ENCODE measurements around the gene ORM2.
"Not testable (repeated sequence)": the region's sequence is repeated elsewhere in the genome, so short reads cannot be mapped to it uniquely, and the experiment has no call there.

ORM2 gene

DNA sequence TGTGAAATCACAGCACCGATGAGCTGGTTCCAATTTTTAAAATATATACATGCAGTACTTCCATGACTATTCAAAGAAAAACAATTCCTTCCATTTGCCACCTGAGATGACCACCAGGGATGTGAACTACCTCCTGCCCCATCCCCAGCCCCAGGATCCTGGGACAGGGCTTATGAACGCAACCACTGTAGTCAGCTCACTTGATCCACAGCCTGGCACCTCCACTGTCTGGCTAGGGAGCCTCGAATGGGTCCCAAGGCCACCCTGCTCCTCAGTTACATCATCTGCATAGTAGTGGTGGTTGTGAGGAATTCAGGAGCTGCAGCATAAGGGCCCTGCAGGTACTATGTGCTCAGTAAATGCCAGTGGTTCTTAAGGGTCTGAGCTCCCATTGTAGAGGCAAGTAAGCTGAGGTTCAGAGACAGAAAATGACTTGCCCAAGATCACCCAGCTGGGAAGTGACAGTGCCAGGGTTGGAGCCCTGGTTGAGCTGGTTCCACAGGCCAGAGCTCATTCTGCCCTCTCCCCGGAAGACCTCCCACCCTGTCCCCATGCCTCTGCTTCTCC lies 2.9 kb downstream of the ORM2 start:
- not testable (repeated sequence) for DNase-seq

DNA sequence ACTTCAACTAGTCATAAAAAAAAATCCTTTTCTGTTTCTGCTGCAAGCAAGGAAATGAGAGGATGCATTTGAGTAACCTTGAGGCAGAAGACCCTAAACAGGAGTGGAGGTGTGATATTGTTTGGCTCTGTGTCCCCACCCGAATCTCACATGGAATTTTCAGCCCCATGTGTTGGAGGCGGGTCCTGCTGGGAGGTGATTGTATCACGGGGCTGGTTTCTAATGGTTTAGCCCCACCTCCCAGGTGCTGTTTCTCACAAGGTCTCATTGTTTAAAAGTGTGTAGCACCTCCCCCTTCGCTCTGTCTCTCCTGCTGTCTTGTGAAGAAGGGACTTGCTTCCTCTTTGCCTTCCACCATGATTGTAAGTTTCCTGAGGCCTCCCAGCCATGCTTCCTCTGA lies 4.0 kb downstream of the ORM2 start:
- not testable (repeated sequence) for DNase-seq

DNA sequence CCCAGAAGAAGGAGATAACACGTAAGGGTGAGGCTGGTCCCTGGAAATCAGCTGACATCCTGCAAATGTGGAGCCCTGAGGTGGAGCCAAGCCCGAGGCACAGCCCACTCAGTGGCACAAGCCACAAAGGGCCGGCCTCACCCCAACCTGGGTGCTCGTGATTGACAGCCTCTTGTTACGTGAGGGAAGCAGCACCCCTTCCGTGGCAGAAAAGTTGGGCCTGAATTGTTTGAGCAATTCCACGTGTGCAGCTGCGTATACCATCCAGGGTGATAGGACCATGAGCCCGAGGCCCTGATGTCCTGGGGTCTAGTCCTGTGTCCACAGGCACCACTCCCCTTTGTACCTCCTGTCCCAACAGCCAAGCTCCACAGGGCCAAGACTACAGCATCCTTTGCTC lies 4.8 kb downstream of the ORM2 start:
- no peak for DNase-seq

DNA sequence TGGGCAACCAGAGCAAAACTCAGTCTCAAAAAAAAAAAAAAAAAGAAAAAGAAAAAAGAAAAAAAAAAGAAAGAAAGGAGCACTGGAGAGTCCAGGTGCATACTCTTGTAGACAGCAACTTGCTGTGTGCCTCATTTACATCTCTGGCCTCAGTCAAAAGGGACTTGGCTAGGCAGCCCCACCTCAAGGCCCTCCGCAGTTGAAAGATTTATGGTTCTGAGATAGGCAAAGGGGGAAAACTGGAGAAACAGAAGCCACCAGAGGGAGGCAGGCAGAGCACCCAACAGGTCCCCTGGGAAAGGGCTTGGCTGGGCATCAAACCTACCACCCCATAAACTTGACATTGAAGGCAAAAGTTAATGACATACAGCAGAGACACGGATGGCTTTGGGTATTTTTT lies 6.1 kb downstream of the ORM2 start:
- no peak for DNase-seq

DNA sequence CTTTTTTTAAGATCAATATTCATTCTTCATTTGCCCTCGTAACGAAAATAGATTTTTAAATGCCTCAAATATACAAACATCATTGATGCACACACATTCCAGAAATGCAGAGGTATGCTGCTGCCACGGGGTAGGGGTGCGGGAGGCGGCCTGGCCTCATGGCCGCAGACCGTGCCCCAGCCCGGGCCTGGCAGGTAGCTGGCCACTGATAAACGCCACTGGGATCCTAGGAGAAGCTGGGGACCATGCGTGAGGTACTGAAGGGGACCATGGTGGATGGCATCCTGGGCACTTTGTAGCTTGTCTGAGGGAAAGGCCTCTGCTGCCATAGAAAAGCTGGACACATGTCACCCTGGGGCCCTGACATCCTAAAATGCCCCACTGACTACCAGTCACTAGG lies 6.5 kb downstream of the ORM2 start:
- DNase-seq, result no peak

DNA sequence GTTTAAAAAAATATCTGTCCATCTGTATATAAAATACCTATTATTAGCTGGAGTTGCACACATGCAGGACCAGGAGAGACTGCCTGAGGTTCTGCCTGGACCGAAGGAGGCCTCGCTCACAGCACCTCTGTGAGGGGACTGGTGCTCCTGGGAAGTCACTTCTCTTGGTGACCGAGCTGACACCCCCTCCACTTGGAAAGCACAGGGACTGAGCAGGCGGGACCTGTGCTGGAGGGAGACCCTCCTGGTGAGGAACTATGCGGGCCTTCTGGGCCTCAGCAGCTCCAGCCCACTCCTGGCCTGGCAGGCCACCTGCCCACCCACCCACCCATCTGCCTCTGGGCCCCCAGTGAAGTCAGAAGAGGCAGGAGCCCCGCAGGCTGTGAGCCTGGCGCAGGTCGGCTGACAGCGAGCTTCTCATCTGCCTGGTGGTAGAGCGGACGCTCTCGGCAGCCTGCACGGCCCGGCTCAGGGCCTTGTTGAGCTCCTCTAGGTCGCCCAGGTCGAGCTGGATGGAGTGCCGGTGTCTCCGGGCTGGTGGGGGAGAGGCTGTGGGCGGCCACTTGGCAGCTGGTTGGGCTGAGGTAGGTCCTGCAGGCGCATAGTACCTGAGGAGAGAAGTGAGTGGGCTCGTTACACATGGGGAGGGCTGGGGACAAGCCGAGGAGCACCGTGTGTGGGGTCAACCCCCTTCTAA lies 7.2 kb downstream of the ORM2 start:
- no peak for DNase-seq

DNA sequence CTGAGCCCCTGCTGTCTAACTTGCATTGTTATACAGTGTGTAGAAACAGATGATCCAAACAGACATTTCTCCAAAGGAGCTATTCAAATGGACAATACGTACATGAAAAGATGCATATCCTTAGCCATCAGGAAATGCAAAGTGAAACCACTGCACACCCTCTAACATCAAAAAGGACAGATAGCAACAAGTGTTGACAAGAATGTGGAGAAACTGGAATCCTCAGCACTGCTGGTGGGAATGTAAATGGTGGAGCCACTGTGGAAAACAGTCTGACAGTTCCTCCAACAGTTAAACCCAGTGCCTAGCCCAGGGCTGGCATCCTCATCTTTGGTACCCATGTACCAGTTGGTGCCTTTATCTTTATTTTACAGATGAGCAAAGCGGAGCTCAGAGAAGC lies 8.5 kb downstream of the ORM2 start:
- DNase-seq, result no peak

DNA sequence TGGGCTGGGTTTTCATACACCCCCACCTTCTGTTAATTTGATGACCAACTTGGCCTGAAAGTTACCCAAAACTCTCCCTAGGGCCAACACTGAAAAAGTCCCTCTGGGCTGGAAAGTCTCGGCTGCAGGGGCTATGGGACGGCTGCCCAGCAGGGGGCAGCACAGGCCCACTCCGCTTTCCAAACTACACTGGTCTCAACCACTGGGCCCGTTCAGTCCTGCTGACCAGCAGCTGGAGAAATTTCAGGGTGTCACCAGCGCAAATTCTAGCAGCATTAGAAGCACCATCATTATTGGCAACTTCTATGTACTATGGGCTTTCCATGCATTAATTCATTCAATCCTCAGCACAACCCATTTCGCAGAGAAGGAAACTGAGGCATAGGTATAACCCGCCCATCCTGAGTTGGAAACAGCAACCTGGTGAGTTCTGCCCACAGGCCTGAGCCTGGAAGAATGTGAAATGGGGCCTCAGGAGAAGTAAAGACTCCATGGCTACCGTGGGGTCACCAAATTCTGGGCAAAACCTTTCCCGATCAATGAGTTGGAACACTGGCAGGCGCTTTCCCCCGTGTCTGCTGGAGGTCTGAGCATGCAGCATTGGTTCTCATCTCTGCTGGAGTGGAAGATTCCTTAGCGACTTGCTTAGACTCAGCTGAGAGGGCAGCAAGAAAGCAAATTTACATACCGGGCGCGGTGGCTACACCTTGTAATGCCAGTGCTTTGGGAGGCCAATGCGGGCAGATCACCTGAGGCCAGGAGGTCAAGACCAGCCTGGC lies 9.7 kb downstream of the ORM2 start:
- DNase-seq, result no peak

DNA sequence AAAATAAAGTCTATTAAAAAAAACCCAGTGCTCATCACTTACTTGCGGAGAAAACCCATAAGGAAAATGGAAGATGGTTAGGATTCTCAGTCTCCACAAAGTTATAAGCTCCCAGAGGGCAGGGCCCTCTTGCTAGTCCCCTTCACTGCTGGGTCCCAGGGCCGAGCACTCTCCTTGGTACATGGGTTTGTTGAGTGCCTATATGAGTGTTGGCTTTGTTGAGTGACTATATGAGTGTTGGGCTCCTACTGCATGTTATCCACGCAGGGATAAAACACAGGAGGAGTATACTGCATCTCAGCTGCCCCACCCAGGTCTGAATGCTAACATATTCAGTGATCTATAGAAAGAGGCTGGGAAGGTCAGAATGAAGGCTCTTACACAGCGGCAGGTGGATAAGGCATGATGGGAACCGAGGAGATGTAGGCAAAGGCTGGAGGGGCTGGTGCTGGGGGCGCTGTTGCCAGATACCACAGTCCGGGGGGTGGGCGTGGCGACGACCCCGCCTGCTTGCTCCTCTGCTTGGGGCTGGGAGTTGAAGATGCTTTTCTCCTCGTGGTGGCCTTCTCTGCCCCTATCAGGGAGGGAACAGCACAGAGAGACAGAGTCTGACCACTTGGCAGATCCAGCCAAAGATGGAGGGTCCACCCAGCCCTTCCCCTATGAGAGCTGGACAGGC lies 11.6 kb downstream of the ORM2 start:
- no peak for DNase-seq

DNA sequence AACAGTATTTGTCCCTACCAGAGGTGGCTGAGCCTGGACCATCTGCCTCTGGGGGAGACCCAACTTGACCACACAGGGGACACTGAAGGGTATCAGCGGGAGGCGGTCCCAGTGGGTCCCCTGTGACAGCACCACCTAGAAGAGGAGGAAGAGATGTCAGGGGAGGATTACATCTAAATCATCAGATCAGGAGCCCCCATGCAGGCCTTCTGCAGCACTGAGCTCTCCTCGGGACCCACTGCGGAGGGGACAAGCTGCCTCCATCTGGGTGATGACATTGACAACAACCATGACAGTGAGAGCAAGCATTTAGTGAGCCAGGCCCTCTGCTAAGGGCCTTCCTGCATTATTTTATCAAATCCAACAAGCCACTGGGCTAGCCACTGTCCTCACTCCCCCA lies 12.3 kb downstream of the ORM2 start:
- DNase-seq, result no peak

DNA sequence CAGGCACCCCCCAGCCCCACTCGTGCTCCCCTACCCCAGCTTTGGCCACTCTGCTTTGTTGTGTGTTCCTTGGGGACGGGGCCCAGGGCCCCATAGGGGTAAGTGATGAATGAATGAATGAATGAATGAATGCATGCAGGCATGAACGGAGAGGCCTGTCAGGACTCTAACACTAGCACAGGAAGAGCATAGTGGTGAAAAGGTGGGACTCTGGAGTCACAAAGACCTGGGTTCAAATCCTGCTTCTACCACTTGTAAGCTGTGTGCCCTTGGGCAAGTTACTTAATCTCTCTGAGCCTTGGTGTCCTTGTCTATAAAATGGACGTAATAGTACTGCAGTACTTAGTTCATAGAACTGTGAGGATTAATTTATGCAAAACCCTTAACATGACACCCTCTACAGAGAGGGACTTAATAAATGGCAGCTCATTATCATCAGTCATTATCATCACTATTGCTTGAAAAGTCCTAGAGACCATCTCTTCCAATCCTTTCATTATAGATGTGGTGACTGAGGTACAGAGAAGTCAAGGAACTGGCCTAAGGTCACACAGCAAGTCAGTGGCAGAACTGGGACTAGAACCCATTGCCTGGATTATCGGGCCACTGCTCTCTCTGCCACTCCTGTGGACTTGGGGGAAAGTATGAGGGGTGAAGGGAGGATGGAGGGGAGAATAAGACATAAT lies 13.2 kb downstream of the ORM2 start:
- DNase-seq, result no peak

DNA sequence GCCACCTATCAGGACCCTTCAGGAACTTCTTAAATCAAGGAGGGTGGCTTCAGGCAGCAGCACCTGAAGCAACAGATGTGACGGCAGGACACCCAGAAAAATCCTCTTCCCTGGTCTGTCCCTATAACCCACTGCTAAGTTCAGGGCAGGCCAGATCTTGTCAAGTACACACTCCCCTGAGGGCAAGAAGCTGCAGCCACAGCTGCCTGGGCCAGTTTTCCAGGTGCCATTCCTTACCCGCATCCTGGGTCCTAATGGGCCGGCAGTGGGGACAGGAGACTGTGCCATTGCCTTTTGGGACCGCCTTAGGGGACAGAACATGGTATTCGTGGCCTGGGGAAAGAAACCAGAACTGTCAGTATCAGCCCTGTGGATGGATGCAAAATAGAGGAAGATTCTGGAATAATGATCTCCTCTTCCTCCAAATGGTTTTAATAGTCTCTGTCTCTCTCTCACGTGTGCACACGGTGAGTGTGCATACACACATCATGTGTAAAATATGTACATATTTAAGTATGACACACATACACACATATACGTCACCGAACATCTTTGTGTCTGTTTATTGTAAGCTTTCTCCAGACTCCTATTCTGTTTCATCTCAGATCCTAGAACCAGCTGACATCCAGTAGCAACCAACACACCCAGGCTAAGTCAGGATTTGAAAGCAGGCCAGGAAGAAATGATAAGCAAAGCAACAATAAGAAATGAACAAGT lies 14.0 kb downstream of the ORM2 start:
- no peak for DNase-seq

DNA sequence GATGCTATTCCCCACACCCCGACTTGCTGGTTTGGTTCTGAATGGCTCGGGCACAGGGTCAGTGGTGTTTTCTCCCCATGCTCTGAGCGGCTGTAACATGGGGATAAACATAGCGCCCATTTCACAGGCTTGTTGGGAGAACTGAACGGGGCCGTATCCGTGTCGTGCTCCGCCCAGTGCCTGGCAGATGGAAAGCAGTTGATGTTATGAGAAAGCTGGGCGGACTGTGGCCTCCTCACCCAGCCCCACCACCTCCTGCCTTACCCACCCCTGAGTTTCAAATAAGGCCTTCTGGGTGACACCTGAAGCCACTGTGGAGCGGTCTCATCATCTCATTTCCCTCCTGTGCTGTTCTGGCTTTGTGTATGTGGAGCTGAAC lies 14.5 kb downstream of the ORM2 start:
- no peak for DNase-seq

DNA sequence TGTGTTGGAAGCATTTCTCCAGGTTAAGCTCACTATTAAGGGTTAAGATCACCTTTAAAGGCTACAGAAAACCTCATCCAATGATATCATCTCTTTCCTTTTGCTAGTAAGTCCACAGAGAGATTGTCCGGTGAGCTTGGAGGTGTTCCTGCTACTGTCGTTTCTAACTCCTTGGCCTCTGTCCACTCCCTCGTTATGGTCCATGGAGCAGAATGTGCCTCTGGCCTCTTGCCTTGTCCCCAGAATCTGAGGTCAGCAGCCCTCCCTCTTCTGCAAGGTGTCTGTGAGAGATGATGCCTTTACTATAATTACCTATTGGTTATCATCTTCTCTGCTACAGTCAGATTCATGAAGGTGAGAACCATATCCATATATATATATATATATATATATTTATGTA lies 15.0 kb downstream of the ORM2 start:
- DNase-seq, result no peak

DNA sequence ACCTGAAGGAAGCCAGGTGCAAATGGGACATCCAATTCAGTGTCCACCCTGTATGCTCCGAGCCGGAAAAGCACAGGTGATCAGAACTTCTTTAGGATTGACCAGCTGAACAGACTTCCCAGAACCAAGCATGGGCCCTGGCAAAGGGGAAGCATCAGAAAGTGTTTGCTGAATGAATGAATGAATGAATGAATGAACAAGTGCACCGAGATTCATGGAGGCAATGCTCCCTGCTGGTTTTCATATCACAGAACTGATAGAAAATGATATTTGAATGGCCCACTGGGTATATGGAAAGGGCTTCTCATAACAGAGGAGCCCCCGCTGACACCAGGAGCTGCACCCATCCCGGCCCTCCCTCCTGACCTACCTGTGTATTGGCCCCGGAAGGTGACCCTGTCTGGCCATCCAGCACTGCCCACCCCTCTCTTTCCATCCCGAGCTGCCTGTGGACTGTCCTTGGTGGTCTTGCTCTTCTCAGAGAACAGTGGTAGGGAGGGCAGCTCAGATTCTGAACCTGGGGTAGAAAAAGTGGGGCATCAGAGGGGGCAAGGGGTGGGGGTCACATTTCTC lies 15.9 kb downstream of the ORM2 start:
- DNase-seq, result no peak

DNA sequence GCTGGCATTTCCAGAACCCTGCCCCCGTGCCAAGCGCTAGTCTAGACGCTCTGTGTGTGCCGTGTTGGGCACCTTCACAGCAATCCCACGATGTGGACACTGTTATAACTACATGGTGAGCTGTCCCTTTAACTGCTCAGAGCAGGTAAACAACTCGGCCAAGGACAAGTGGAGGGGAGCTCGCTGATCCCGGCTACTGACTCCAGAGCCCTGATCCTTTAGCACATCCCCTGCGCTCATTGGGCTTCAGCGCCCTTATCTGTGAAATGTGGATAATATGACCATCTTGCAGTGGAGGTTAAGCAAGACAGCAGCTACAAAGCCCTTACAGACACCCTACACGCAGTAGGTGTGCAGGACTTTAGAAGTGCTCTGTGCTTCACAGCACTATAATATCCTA lies 16.5 kb downstream of the ORM2 start:
- DNase-seq, result no peak

DNA sequence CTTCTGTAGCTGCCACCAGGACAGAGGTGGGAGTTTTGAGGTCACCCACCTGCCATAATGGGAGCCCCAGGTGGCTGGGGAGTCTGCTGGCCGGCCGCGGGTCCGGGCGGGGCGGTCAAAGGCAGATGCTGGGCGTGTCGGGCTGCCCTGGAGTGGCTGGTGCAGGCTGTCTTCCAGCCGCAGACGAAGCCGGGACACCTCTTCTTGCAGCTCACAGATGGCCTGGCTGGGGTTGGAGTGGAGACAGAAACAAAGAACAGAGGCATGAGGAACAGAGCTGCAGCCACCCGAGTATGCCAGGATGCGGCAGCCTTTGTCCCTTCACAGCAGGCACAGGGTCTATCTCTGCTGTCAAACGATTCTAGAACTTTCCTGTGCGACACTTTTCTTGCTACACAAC lies 18.0 kb downstream of the ORM2 start:
- no peak for DNase-seq

DNA sequence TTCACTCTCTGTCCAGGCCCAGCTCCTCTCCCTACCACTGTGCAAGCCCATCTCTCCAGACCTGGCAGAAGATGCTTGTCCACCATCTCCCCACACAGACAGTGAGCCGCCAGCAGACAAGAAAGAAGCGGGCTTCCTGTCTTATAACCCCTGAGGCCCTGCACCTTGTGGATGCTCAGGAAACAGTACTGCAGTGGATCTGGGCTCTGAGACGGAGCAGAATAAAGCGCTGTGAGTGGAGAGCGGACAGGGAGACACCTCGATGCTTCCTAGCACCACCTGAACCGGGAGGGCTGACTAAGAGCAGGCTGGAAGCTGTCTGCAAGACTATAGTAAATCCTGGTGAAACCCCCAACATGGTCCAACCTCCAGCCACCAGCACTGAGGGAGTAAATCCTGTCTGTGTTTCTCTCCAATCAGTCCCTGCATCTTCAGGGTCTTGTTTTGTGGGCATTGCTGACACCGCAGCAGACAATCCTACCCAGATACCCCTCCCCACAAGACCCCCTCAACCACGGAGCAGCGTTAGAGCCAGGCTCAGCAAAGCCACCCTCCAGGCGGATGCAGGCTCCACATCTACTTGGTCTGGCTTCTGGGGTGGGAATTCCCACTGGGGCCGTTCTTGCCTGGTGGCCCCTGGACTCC lies 18.7 kb downstream of the ORM2 start:
- no peak for DNase-seq

DNA sequence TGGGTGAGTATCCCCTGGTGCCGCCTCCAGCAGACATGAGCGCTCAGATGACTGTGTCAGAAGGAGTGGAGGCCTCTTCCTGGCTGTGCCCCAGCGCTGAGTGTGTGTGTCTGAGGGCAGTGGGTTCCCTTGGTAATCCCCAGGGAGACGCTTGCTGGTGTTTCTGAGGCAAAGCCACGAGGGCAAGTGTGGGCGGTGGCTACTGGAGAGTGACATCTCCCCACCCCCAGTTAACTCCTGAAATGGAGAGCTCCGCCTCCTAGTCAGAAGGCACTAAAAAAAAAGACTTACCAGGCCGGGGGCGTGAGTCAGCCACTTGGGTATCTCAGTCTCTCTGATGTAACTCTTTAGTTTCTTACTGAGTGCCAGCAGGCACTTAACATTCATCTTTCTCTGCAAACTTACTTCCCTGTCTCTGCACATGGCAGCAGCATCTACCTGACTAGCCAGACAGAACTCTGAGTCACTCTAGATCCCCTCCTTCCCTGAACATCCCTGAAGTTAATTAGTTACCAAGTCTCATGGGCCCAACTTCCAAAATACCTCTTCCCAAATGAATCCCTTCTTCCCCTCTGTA lies 19.3 kb downstream of the ORM2 start:
- DNase-seq, result no peak

DNA sequence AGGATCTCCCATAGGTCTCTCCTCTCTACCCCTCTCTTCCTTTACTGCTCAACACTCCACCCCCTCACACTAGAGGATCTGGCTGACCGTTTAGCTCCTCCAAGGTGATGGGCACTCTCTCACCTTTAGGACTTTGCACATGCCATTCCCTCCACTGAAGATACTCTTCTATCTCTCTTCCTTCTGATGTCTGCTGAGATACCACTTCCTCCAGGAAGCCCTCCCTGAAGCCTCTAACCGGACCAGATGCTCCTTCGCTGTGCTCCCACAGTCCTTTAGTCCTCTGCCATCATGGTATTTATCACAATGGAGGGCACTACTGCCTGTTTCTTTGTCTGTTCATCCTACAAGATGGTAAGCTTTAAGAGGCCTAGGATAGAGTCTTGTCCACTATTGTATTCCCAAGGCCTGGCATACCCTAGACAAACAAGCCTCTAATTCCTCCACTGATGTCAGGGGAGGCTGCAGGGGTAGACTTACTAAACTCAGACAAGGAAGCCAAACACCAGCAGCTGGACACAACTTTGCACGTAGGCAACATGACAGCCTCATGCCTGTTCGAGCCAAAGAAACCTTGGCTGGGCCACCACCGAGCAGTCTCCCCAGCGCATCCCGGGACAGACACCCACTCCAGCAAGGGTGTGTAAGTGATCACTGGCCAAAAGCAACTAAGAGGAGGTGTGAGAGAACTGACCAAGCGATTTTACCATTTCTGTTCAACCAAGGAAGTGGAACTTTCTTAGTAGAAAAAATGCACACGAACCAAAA lies 20.2 kb downstream of the ORM2 start:
- DNase-seq, result no peak

Data from NCI-H1930 (cell line).